CD14-positive monocyte (primary cell): ENCODE measurements around the gene LENG9. TPM values are rescaled to one million over a fixed set of nuclear protein-coding genes. Genes with fewer than 3 reads are reported as not detected.

ENCODE experiments used
- DNase-seq, 3 donors: peaks; one replicate each; pipeline ENCODE4 v3.0.0-alpha.2; 2011 to 2022
- H2AFZ ChIP-seq: 2 replicates; pipeline ENCODE4 v1.6.0; 2012; ENCODE audit warnings: mild to moderate bottlenecking, low read depth, low read length, inconsistent platforms; ENCODE audit not compliant: insufficient read depth, poor library complexity, severe bottlenecking
- H3K27ac ChIP-seq, 2 donors: 1 replicate in 1 of 2; 2 replicates in 1 of 2; pipeline ENCODE4 v1.5.1; 2012 to 2013; ENCODE audit warnings: low read length in 2 of 2, control low read depth in 1 of 2, inconsistent platforms in 1 of 2, low read depth in 1 of 2, mild to moderate bottlenecking in 1 of 2
- H3K27me3 ChIP-seq, 2 donors: one replicate each; pipeline versions ENCODE4 v1.6.0 to v1.6.1; 2011 to 2013; ENCODE audit warnings: low read length in 2 of 2; ENCODE audit not compliant: control insufficient read depth in 2 of 2, insufficient read depth in 2 of 2
- H3K36me3 ChIP-seq, 2 donors: replicated peaks in 1 of 2; 1 replicate in 1 of 2; 2 replicates in 1 of 2; pipeline versions ENCODE4 v1.5.1 to v1.6.1; 2012 to 2013; ENCODE audit warnings: low read length in 2 of 2, control low read depth in 1 of 2, inconsistent platforms in 1 of 2, mild to moderate bottlenecking in 1 of 2; ENCODE audit not compliant: insufficient read depth in 2 of 2, control insufficient read depth in 1 of 2
- H3K4me1 ChIP-seq, 2 donors: 1 replicate in 1 of 2; 2 replicates in 1 of 2; pipeline versions ENCODE4 v1.5.1 to v1.6.1; 2012 to 2013; ENCODE audit warnings: low read length in 2 of 2, control low read depth in 1 of 2, inconsistent platforms in 1 of 2, mild to moderate bottlenecking in 1 of 2, moderate library complexity in 1 of 2; ENCODE audit not compliant: insufficient read depth in 2 of 2, control insufficient read depth in 1 of 2
- H3K4me2 ChIP-seq: replicated peaks from 2 replicates; pipeline ENCODE3; 2012; ENCODE audit warnings: low read length, moderate library complexity, mild to moderate bottlenecking; ENCODE audit not compliant: poor library complexity, severe bottlenecking; ENCODE audit errors: extremely low read depth
- H3K4me3 ChIP-seq, 3 experiments: fragments of 200-600 bp in 1 of 3; sonication (generic) in 1 of 3; replicated peaks in 1 of 3; 1 replicate in 2 of 3; 2 replicates in 1 of 3; pipeline ENCODE4 v1.5.1; 2011 to 2013; ENCODE audit warnings: low read length in 3 of 3, mild to moderate bottlenecking in 3 of 3, control low read depth in 2 of 3, low read depth in 2 of 3, inconsistent platforms in 1 of 3, moderate library complexity in 1 of 3
- H3K79me2 ChIP-seq: 2 replicates; pipeline ENCODE4 v1.6.0; 2012; ENCODE audit warnings: mild to moderate bottlenecking, control low read depth, inconsistent platforms, low read length, moderate library complexity; ENCODE audit not compliant: insufficient read depth
- H3K9ac ChIP-seq: 2 replicates; pipeline ENCODE4 v1.6.0; 2017; ENCODE audit warnings: low read length, mild to moderate bottlenecking; ENCODE audit not compliant: insufficient read depth, poor library complexity, severe bottlenecking
- H3K9me3 ChIP-seq, 2 donors: replicated peaks in 1 of 2; 1 replicate in 1 of 2; 2 replicates in 1 of 2; pipeline versions ENCODE4 v1.5.1 to v1.6.1; 2012 to 2013; ENCODE audit warnings: low read length in 2 of 2, control low read depth in 1 of 2; ENCODE audit not compliant: control insufficient read depth in 1 of 2, insufficient read depth in 1 of 2
- H4K20me1 ChIP-seq: 2 replicates; pipeline ENCODE4 v1.6.0; 2012; ENCODE audit warnings: mild to moderate bottlenecking, low read length, control low read depth, moderate library complexity; ENCODE audit not compliant: insufficient read depth
- H3K27ac Mint-ChIP-seq, 7 donors: one replicate each; pipeline ENCODE4 v1.8.0; 2020; ENCODE audit warnings: mild to moderate bottlenecking in 7 of 7, mixed read lengths in 7 of 7, moderate library complexity in 6 of 7, inconsistent platforms in 2 of 7
- H3K27me3 Mint-ChIP-seq, 3 donors: one replicate each; pipeline ENCODE4 v1.8.0; 2021 to 2022; ENCODE audit warnings: low read depth in 3 of 3, mild to moderate bottlenecking in 3 of 3, mixed read lengths in 3 of 3, moderate library complexity in 3 of 3, inconsistent platforms in 1 of 3
- H3K36me3 Mint-ChIP-seq, 2 donors: one replicate each; pipeline ENCODE4 v1.8.0; 2020; ENCODE audit warnings: mixed read lengths in 2 of 2, inconsistent platforms in 1 of 2, mild to moderate bottlenecking in 1 of 2
- H3K4me1 Mint-ChIP-seq: one replicate; pipeline ENCODE4 v1.8.0; 2020; ENCODE audit warnings: mild to moderate bottlenecking, mixed read lengths
- H3K4me3 Mint-ChIP-seq, 2 donors: one replicate each; pipeline ENCODE4 v1.8.0; 2020; ENCODE audit warnings: mild to moderate bottlenecking in 2 of 2, mixed read lengths in 2 of 2, moderate library complexity in 1 of 2
- H3K9me3 Mint-ChIP-seq, 7 donors: one replicate each; pipeline ENCODE4 v1.8.0; 2020 to 2022; ENCODE audit warnings: mixed read lengths in 7 of 7, mild to moderate bottlenecking in 6 of 7, moderate library complexity in 6 of 7, inconsistent platforms in 2 of 7
- WGBS: methylation state at CpG from one replicate; pipeline ENCODE4 v1.1.5; 2013; ENCODE audit warnings: missing lambda C conversion rate; ENCODE audit not compliant: insufficient coverage; 5-methylcytosine and 5-hydroxymethylcytosine counted together
- intact Hi-C, 2 donors: fragments of 100-400 bp; cut with micrococcal nuclease; formaldehyde crosslinking; loops; one replicate each; pipeline versions ENCODE4 v1.15.0 to v1.15.1; 2023
- polyA plus RNA-seq, 3 donors: library from polyadenylated mRNA; depleted of rRNA in 1 of 3; unstranded in 2 of 3; stranded (reverse) in 1 of 3; fragments of 300-500 nt in 2 of 3; fragments of >200 nt in 1 of 3; fragmentation: Illumina TruSeq in 2 of 3; gene quantifications; 1 replicate in 2 of 3; 2 replicates in 1 of 3; pipeline ENCODE4 v1.2.3, GENCODE V29; 2012 to 2021
- TF ChIP-seq, protein P1 (sequence below): fragments of 200-600 bp; IDR thresholded peaks from one replicate; pipeline ENCODE4 v1.8.0; 2022; ENCODE audit warnings: antibody characterized with exemption, mild to moderate bottlenecking

Gene LENG9
- polyA plus RNA-seq, 3 donors, result 0.15 to 2.0 TPM; not detected in 1

DNA sequence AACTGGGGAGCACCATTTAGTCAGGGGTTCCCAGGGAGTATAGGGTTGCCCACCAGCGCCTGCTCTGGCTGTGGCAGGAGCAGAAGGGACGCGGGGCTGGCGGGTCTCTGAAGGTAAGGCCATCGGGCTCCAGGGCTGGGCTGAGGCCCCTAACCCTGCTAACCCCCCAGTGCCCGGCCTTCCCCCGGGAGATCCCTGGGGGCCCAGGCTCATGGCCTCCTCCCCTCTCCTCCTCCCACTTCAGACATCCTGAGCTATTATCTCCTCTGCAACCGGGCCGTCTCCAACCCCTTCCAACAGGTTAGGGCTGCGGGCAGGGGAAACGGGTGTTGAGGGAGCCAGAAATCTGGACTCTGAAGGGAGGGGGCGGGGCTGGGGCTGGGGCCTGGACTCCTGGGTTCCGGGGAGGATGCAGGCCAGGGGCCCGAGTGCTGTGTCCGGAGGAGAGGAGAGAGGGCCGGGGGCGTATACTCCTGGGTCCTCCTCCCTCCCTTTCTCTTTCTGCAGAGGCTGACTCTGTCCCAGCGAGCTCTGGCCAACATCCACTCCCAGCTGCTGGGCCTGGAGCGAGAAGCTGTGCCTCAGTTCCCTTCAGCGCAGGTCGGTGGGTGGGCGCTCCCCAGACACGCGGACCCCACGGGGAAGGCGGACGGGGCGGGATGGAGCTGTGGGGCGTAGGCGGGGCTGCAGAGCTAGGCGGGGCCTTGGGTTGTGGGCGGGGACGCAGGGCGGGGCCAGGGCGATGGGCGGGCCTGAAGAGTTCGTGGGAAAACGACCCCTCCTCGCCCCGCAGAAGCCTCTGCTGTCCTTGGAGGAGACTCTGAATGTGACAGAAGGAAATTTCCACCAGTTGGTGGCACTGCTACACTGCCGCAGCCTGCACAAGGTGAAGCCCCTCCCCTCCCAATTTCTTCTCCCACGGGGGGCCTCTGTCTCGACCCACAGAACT is 33.0 kb downstream of the LENG9 start:
- H3K27ac ChIP-seq, result no peak overlapping the region
- Mint-ChIP-seq H3K27me3 (peaks cover 42 to 73% (median 62%) of the 10 kb centered on the region in 3 donors), H3K36me3 (no peaks in the 10 kb centered on the region), H3K4me1 (peaks cover 7% of the 10 kb centered on the region), H3K9me3 (peaks cover 0 to 4% (median 0%) of the 10 kb centered on the region in 7 donors), H3K27ac (peak overlapping the region in 1 of 7 donors; percentile 78), H3K4me3 (peak overlapping the region; percentile 51 to 81)
- H3K4me1 ChIP-seq, result peaks cover 3 to 16% of the 10 kb centered on the region in 2 donors
- no peak for DNase-seq
- H3K36me3 ChIP-seq, result no peaks in the 10 kb centered on the region
- intact Hi-C loops, result no loop called here
- no peaks in the 10 kb centered on the region for H3K9me3 ChIP-seq
- H3K27me3 ChIP-seq, result peaks cover 2 to 48% of the 10 kb centered on the region in 2 donors
- H3K9ac ChIP-seq, result no peak overlapping the region
- H3K4me3 ChIP-seq, result peak overlapping the region in 1 of 3 experiments; percentile 58
- no peaks in the 10 kb centered on the region for H3K79me2 ChIP-seq
- peaks cover 12% of the 10 kb centered on the region for H4K20me1 ChIP-seq
- peak overlapping the region; percentile 74 for H3K4me2 ChIP-seq
- TF ChIP-seq, protein P1, sequence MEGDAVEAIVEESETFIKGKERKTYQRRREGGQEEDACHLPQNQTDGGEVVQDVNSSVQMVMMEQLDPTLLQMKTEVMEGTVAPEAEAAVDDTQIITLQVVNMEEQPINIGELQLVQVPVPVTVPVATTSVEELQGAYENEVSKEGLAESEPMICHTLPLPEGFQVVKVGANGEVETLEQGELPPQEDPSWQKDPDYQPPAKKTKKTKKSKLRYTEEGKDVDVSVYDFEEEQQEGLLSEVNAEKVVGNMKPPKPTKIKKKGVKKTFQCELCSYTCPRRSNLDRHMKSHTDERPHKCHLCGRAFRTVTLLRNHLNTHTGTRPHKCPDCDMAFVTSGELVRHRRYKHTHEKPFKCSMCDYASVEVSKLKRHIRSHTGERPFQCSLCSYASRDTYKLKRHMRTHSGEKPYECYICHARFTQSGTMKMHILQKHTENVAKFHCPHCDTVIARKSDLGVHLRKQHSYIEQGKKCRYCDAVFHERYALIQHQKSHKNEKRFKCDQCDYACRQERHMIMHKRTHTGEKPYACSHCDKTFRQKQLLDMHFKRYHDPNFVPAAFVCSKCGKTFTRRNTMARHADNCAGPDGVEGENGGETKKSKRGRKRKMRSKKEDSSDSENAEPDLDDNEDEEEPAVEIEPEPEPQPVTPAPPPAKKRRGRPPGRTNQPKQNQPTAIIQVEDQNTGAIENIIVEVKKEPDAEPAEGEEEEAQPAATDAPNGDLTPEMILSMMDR, result no peak
- no peak overlapping the region for H2AFZ ChIP-seq
- WGBS, result 7% methylated on average over 28 of the region's 43 CpGs

DNA sequence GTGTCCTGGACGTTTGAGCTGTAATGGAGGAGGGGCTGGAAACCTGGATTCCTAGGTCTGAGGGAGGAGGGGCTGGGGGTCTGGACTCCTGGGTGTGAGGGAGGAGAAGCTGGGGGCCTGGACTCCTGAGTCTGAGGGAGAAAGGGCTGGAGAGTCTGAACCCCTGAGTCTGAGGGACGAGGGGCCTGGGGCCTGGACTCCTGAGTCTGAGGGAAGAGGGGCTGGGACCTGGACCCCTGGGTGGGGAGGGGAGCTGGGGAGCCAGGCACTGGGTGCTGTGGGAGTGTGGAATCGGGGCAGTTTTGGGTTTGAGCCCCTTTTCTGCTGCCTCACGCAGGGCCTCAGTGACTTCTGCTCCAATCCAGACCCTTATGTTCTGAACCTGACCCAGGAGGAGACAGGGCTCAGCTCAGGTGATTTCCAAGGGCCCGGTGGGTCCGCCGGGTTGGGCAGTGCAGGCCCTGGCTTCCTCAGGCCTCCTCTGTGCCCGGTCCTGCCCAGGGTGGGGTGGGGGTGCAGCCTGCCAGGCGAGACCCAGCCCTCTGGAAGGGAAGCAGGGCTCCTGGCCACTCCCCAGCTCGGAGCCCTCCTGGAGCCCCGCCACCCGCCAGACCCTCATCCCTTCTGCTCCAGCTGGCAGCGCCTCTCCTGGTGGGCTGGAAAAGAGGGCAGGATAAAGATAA is 33.9 kb downstream of the LENG9 start:
- no peaks in the 10 kb centered on the region for H3K9me3 ChIP-seq
- TF ChIP-seq, protein P1, result no peak
- no peak overlapping the region for H2AFZ ChIP-seq
- H3K36me3 ChIP-seq, result no peaks in the 10 kb centered on the region
- DNase-seq, result no peak
- Mint-ChIP-seq H3K4me3 (peak overlapping the region in 1 of 2 donors; percentile 57), H3K9me3 (peaks cover 0 to 4% (median 0%) of the 10 kb centered on the region in 7 donors), H3K36me3 (no peaks in the 10 kb centered on the region), H3K4me1 (peaks cover 4% of the 10 kb centered on the region), H3K27ac (peak overlapping the region in 1 of 7 donors; percentile 49), H3K27me3 (peaks cover 42 to 71% (median 68%) of the 10 kb centered on the region in 3 donors)
- H3K79me2 ChIP-seq, result no peaks in the 10 kb centered on the region
- WGBS, result 58% methylated on average over 5 of the region's 13 CpGs
- H3K4me1 ChIP-seq, result peaks cover 3 to 10% of the 10 kb centered on the region in 2 donors
- peaks cover 12% of the 10 kb centered on the region for H4K20me1 ChIP-seq
- no peak overlapping the region for H3K4me3 ChIP-seq
- no peak overlapping the region for H3K27ac ChIP-seq
- H3K9ac ChIP-seq, result no peak overlapping the region
- intact Hi-C loops, result no loop called here
- peaks cover 2 to 48% of the 10 kb centered on the region in 2 donors for H3K27me3 ChIP-seq
- H3K4me2 ChIP-seq, result no peak overlapping the region
